Measurements from ENCODE around the gene LRRC3B.
"Not testable (repeated sequence)": the region's sequence is repeated elsewhere in the genome, so short reads cannot be mapped to it uniquely, and the experiment has no call there.

LRRC3B gene

GRCh38 chr3:26622621-26623418 lies at the start of gene LRRC3B:
TSS of gene LRRC3B (plus strand) at chr3:26622772. CDS start at chr3:26709673, 86,901 bp downstream.
- no peak for DNase-seq

GRCh38 chr3:26574766-26575165 lies 47.8 kb upstream of the LRRC3B start:
- DNase-seq: no peak

GRCh38 chr3:26579116-26579515 lies 43.5 kb upstream of the LRRC3B start:
- DNase-seq: no peak

GRCh38 chr3:26587571-26587970 lies 35.0 kb upstream of the LRRC3B start:
- no peak for DNase-seq

GRCh38 chr3:26588931-26589330 lies 33.6 kb upstream of the LRRC3B start:
- DNase-seq: no peak

GRCh38 chr3:26589678-26590077 lies 32.9 kb upstream of the LRRC3B start:
- DNase-seq: no peak

- DNase-seq: no peak
Measured at GRCh38 chr3:26590919-26591484, 31.6 kb upstream of the LRRC3B start.

- DNase-seq: no peak
Measured at GRCh38 chr3:26591926-26592325, 30.6 kb upstream of the LRRC3B start.

GRCh38 chr3:26592451-26592850 lies 30.1 kb upstream of the LRRC3B start:
- no peak for DNase-seq

- DNase-seq: no peak
Measured at GRCh38 chr3:26596335-26596734, 26.2 kb upstream of the LRRC3B start.

GRCh38 chr3:26603311-26603710 lies 19.3 kb upstream of the LRRC3B start:
- not testable (repeated sequence) for DNase-seq

- DNase-seq: not testable (repeated sequence)
Measured at GRCh38 chr3:26603771-26604170, 18.8 kb upstream of the LRRC3B start.

GRCh38 chr3:26614006-26614685 lies 8.4 kb upstream of the LRRC3B start:
- no peak for DNase-seq

- DNase-seq: no peak
Measured at GRCh38 chr3:26621176-26621575, 1.4 kb upstream of the LRRC3B start.

GRCh38 chr3:26621906-26622620 lies 509 bp upstream of the LRRC3B start:
- DNase-seq: no peak

- no peak for DNase-seq
Measured at GRCh38 chr3:26623419-26624208, 1.0 kb downstream of the LRRC3B start.

GRCh38 chr3:26624209-26624765 lies 1.7 kb downstream of the LRRC3B start:
- no peak for DNase-seq

GRCh38 chr3:26625187-26625586 lies 2.6 kb downstream of the LRRC3B start:
- DNase-seq: no peak

GRCh38 chr3:26627080-26627479 lies 4.5 kb downstream of the LRRC3B start:
- DNase-seq: no peak

GRCh38 chr3:26628915-26629314 lies 6.3 kb downstream of the LRRC3B start:
- DNase-seq: no peak

- no peak for DNase-seq
Measured at GRCh38 chr3:26630669-26631389, 8.3 kb downstream of the LRRC3B start.

GRCh38 chr3:26631390-26631738 lies 8.8 kb downstream of the LRRC3B start:
- DNase-seq: no peak

Data from NCI-H1694 treated with DMSO at 0.1 percent for 48 hours (cell line).